GM19240 (cell line): ENCODE measurements around the gene EXOC3L1.
A peak's percentile ranks its signal among the peaks of the same experiment; 100 is the strongest.

ENCODE experiments used
- DNase-seq: peaks from one replicate; pipeline ENCODE4 v3.0.0; 2011; ENCODE audit warnings: low spot score; ENCODE audit not compliant: insufficient read length

EXOC3L1 gene

GRCh38 chr16:67183627-67184452, 6.1 kb downstream of the EXOC3L1 start, which contains the start of gene MATCAP1:
TSS of gene MATCAP1 (minus strand) at chr16:67183963. CDS start at chr16:67180610, 3,353 bp downstream.
- peak; percentile 100 for DNase-seq

- no peak for DNase-seq
Measured at GRCh38 chr16:67183284-67183626, 6.7 kb downstream of the EXOC3L1 start.

- no peak for DNase-seq
Measured at GRCh38 chr16:67182288-67182687, 7.6 kb downstream of the EXOC3L1 start.

- DNase-seq = no peak
Measured at GRCh38 chr16:67181346-67181745, 8.6 kb downstream of the EXOC3L1 start.

GRCh38 chr16:67180166-67180565, 9.8 kb downstream of the EXOC3L1 start:
- no peak for DNase-seq

GRCh38 chr16:67179421-67180080, 10.4 kb downstream of the EXOC3L1 start:
- DNase-seq = no peak

GRCh38 chr16:67177743-67178699, 11.9 kb downstream of the EXOC3L1 start:
- no peak for DNase-seq

- no peak for DNase-seq
Measured at GRCh38 chr16:67176662-67177061, 13.3 kb downstream of the EXOC3L1 start.

GRCh38 chr16:67174706-67175231, 15.2 kb downstream of the EXOC3L1 start:
- DNase-seq = no peak

- no peak for DNase-seq
Measured at GRCh38 chr16:67173808-67174705, 15.9 kb downstream of the EXOC3L1 start.

- no peak for DNase-seq
Measured at GRCh38 chr16:67173323-67173722, 16.6 kb downstream of the EXOC3L1 start.

GRCh38 chr16:67170949-67171649, 18.8 kb downstream of the EXOC3L1 start:
- DNase-seq = no peak

GRCh38 chr16:67170168-67170948, 19.6 kb downstream of the EXOC3L1 start, which contains the start of gene NOL3:
TSS of gene NOL3 (plus strand) at chr16:67170538.
- no peak for DNase-seq

- DNase-seq = no peak
Measured at GRCh38 chr16:67169642-67170167, 20.2 kb downstream of the EXOC3L1 start.

GRCh38 chr16:67169011-67169451, 20.9 kb downstream of the EXOC3L1 start:
- no peak for DNase-seq

- DNase-seq = no peak
Measured at GRCh38 chr16:67167588-67167987, 22.3 kb downstream of the EXOC3L1 start.

GRCh38 chr16:67166598-67167168, 23.3 kb downstream of the EXOC3L1 start:
- no peak for DNase-seq

- no peak for DNase-seq
Measured at GRCh38 chr16:67166110-67166547, 23.8 kb downstream of the EXOC3L1 start.
